Calu3 (cell line): ENCODE measurements around the gene C2. TPM values are rescaled to one million over a fixed set of nuclear protein-coding genes. Genes with fewer than 3 reads are reported as not detected.

ENCODE experiments used
- BruUV-seq: library from RNA; stranded (reverse); fragments of 400-500 nt; replicated peaks from 2 replicates; lab custom pipeline; 2021; lab: Mats Ljungman, UMichigan
- CTCF ChIA-PET: fragments of 300-600 bp; sonication (Branson Sonifier 250); formaldehyde crosslinking; loops from one replicate; lab custom pipeline; 2022; ENCODE audit warnings: antibody characterized with exemption; lab: Charles Lee
- DNase-seq: peaks from one replicate; pipeline ENCODE4 v3.0.0; 2022
- H3K27ac Mint-ChIP-seq: one replicate; pipeline ENCODE4 v1.8.0; 2022; ENCODE audit warnings: mixed read lengths; ENCODE audit not compliant: unreplicated experiment
- H3K27me3 Mint-ChIP-seq: one replicate; pipeline ENCODE4 v1.8.0; 2022; ENCODE audit warnings: mixed read lengths; ENCODE audit not compliant: unreplicated experiment
- H3K36me3 Mint-ChIP-seq: one replicate; pipeline ENCODE4 v1.8.0; 2022; ENCODE audit warnings: mild to moderate bottlenecking, moderate library complexity, mixed read lengths; ENCODE audit not compliant: insufficient read depth, unreplicated experiment
- H3K4me1 Mint-ChIP-seq: one replicate; pipeline ENCODE4 v1.8.0; 2022; ENCODE audit warnings: mild to moderate bottlenecking, low read depth, mixed read lengths; ENCODE audit not compliant: unreplicated experiment
- H3K4me3 Mint-ChIP-seq: one replicate; pipeline ENCODE4 v1.8.0; 2022; ENCODE audit warnings: mild to moderate bottlenecking, low read depth, moderate library complexity, mixed read lengths; ENCODE audit not compliant: unreplicated experiment
- H3K9me3 Mint-ChIP-seq: one replicate; pipeline ENCODE4 v1.8.0; 2022; ENCODE audit warnings: low read depth, mixed read lengths; ENCODE audit not compliant: unreplicated experiment
- CTCF ChIP-seq: fragments of 200-600 bp; IDR thresholded peaks from one replicate; pipeline ENCODE4 v1.8.0; 2022; ENCODE audit warnings: antibody characterized with exemption; ENCODE audit not compliant: unreplicated experiment
- intact Hi-C: fragments of 100-400 bp; cut with micrococcal nuclease; formaldehyde crosslinking; loops from one replicate; pipeline ENCODE4 v1.10.0; 2022; ENCODE audit not compliant: unreplicated experiment
- total RNA-seq: library from RNA; stranded (reverse); gene quantifications from 2 replicates; pipeline ENCODE4 v1.2.3, GENCODE V29; 2022

The C2 gene
- total RNA-seq, 1 experiment from 2014 or later: 6.3 TPM

DNA sequence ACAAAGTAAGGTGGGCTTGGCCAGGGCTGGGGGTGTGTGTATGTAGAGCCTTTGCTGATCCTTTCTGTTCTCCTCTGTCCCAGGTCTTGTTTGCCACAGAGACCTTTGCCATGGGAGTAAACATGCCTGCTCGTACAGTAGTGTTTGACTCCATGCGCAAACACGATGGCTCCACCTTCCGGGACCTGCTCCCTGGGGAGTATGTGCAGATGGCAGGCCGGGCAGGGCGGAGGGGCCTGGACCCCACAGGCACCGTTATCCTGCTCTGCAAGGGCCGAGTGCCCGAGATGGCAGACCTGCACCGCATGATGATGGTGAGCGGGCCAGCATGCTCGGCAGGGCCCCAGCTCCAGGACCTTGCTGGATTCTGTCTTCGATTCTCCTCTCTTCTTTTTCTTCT lies 38.2 kb downstream of the C2 start:
- no TSS peak for BruUV-seq
- Mint-ChIP-seq H3K36me3 (peaks cover 67% of the 10 kb centered on the region), H3K4me3 (no peak overlapping the region), H3K27ac (no peak overlapping the region), H3K4me1 (peaks cover 10% of the 10 kb centered on the region), H3K27me3 (no peaks in the 10 kb centered on the region), H3K9me3 (no peaks in the 10 kb centered on the region)
- TF ChIP-seq CTCF: no peak
- no peak for DNase-seq
- intact Hi-C loops: no loop called here
- CTCF ChIA-PET: no interaction called here

GRCh38 chr6:31966506-31966905 lies 39.0 kb downstream of the C2 start:
- Mint-ChIP-seq H3K27ac (no peak overlapping the region), H3K9me3 (no peaks in the 10 kb centered on the region), H3K4me1 (peaks cover 10% of the 10 kb centered on the region), H3K36me3 (peaks cover 67% of the 10 kb centered on the region), H3K27me3 (no peaks in the 10 kb centered on the region), H3K4me3 (no peak overlapping the region)
- intact Hi-C loops: no loop called here
- TF ChIP-seq CTCF: no peak
- BruUV-seq: no TSS peak
- CTCF ChIA-PET: no interaction called here
- no peak for DNase-seq

GRCh38 chr6:31966997-31967925 lies 39.7 kb downstream of the C2 start:
- TF ChIP-seq CTCF: no peak
- CTCF ChIA-PET: interaction anchor here (0.6 kb wide), 1 partner anchor 315 kb away, joined by 6 read pairs; the partner anchor contains the start of gene BAG6
- peaks cover 67% of the 10 kb centered on the region for H3K36me3 Mint-ChIP-seq

GRCh38 chr6:31967926-31968320 lies 40.4 kb downstream of the C2 start:
- Mint-ChIP-seq H3K9me3 (no peaks in the 10 kb centered on the region), H3K27ac (peak overlapping the region; percentile 15), H3K36me3 (peaks cover 71% of the 10 kb centered on the region), H3K4me3 (no peak overlapping the region), H3K4me1 (peaks cover 15% of the 10 kb centered on the region), H3K27me3 (no peaks in the 10 kb centered on the region)
- CTCF ChIA-PET: interaction anchor here (0.6 kb wide), 2 partner anchors 19 to 316 kb away, joined by 3 to 6 read pairs; partner anchors contain the start of gene BAG6
- no TSS peak for BruUV-seq
- intact Hi-C loops: no loop called here
- no peak for DNase-seq
- no peak for TF ChIP-seq CTCF

More at GRCh38 chr6:31966997-31967925, 39.7 kb downstream of the C2 start:
- H3K4me1 Mint-ChIP-seq: peaks cover 10% of the 10 kb centered on the region
- H3K9me3 Mint-ChIP-seq: no peaks in the 10 kb centered on the region
- intact Hi-C loops: no loop called here
- no peak for DNase-seq
- H3K4me3 Mint-ChIP-seq: no peak overlapping the region
- H3K27ac Mint-ChIP-seq: peak overlapping the region; percentile 15
- no TSS peak for BruUV-seq
- H3K27me3 Mint-ChIP-seq: no peaks in the 10 kb centered on the region
